Tibial nerve (tissue), 4 donors: ENCODE measurements around the gene FDPS. TPM values are rescaled to one million over a fixed set of nuclear protein-coding genes. Genes with fewer than 3 reads are reported as not detected.
"Not testable (repeated sequence)": the region's sequence is repeated elsewhere in the genome, so short reads cannot be mapped to it uniquely, and the experiment has no call there.

Experiments
- DNase-seq, 2 donors: peaks; one replicate each; pipeline ENCODE4 v3.0.0-alpha.2; 2019; ENCODE audit warnings: low spot score in 2 of 2
- H3K27ac ChIP-seq, 4 donors: fragments of 200-600 bp; sonication (generic) in 3 of 4; one replicate each; pipeline ENCODE4 v1.5.1; 2017 to 2019; ENCODE audit warnings: mild to moderate bottlenecking in 1 of 4
- H3K27me3 ChIP-seq, 2 donors: fragments of 200-600 bp; sonication (generic) in 1 of 2; one replicate each; pipeline versions ENCODE4 v1.5.1 to v1.6.0; 2017 to 2019
- H3K36me3 ChIP-seq, 3 donors: fragments of 200-600 bp; sonication (generic); one replicate each; pipeline ENCODE4 v1.5.1; 2018 to 2019
- H3K4me1 ChIP-seq, 4 donors: fragments of 200-600 bp; sonication (generic) in 3 of 4; one replicate each; pipeline ENCODE4 v1.5.1; 2017 to 2019
- H3K4me3 ChIP-seq, 4 donors: fragments of 200-600 bp; sonication (generic) in 3 of 4; one replicate each; pipeline ENCODE4 v1.5.1; 2017 to 2019; ENCODE audit warnings: mild to moderate bottlenecking in 1 of 4, moderate library complexity in 1 of 4
- H3K9me3 ChIP-seq, 4 donors: fragments of 200-600 bp; sonication (generic) in 3 of 4; one replicate each; pipeline ENCODE4 v1.5.1; 2017 to 2019
- CTCF ChIP-seq, 5 experiments: fragments of 200-600 bp in 3 of 5; fragments of 450-650 bp in 2 of 5; sonication (generic) in 3 of 5; IDR thresholded peaks; one replicate each; pipeline ENCODE4 v1.5.1; 2016 to 2019; ENCODE audit warnings: antibody characterized with exemption in 5 of 5, mild to moderate bottlenecking in 3 of 5, moderate library complexity in 2 of 5
- EP300 ChIP-seq, 2 donors: sonication (generic); formaldehyde crosslinking; IDR thresholded peaks; one replicate each; pipeline ENCODE4 v1.6.1; 2017; ENCODE audit warnings: antibody characterized with exemption in 2 of 2, mild to moderate bottlenecking in 1 of 2
- POLR2A ChIP-seq, 2 donors: fragments of 450-650 bp; IDR thresholded peaks; one replicate each; pipeline ENCODE4 v1.6.1; 2017; ENCODE audit warnings: antibody characterized with exemption in 2 of 2, mild to moderate bottlenecking in 2 of 2, moderate library complexity in 2 of 2
- WGBS, 2 donors: methylation state at CpG; one replicate each; pipeline ENCODE4 v1.1.5; 2018; 5-methylcytosine and 5-hydroxymethylcytosine counted together
- total RNA-seq, 4 donors: library from RNA; depleted of rRNA; stranded (reverse); fragments of >200 nt; gene quantifications; one replicate each; pipeline ENCODE4 v1.1.0, GENCODE V29; 2016

FDPS gene
- total RNA-seq, 4 donors from 2014 or later: 88.2 to 143 (median 125) TPM

- 86 to 93% methylated on average over 14 to 18 of the region's 18 CpGs for WGBS, 2 donors
- Histone ChIP-seq H3K36me3 (peaks cover 0 to 51% (median 0%) of the 10 kb centered on the region in 3 donors), H3K27me3 (no peaks in the 10 kb centered on the region), H3K9me3 (no peaks in the 10 kb centered on the region), H3K4me3 (no peak overlapping the region), H3K4me1 (no peaks in the 10 kb centered on the region), H3K27ac (no peak overlapping the region)
- TF ChIP-seq EP300 (IDR thresholded peaks at IDR 0.05) (no peak), POLR2A (IDR thresholded peaks at IDR 0.05) (no peak), CTCF (IDR thresholded peaks at IDR 0.05) (no peak)
- DNase-seq: no peak
Observed at GRCh38 chr1:155285631-155286044, 23.0 kb upstream of the FDPS start.

- H3K36me3 ChIP-seq: peaks cover 0 to 51% (median 0%) of the 10 kb centered on the region in 3 donors
- no peak for DNase-seq
- 93 to 98% methylated on average over 2 of the region's 2 CpGs for WGBS, 2 donors
- TF ChIP-seq CTCF (IDR thresholded peaks at IDR 0.05) (no peak), POLR2A (IDR thresholded peaks at IDR 0.05) (no peak), EP300 (IDR thresholded peaks at IDR 0.05) (no peak)
- no peaks in the 10 kb centered on the region for H3K4me1 ChIP-seq
- H3K27ac ChIP-seq: no peak overlapping the region
- no peaks in the 10 kb centered on the region for H3K27me3 ChIP-seq
- H3K9me3 ChIP-seq: no peaks in the 10 kb centered on the region
- H3K4me3 ChIP-seq: no peak overlapping the region
Observed at GRCh38 chr1:155286544-155286943, 22.1 kb upstream of the FDPS start.

GRCh38 chr1:155287987-155288543, 20.6 kb upstream of the FDPS start:
- no peak for DNase-seq
- Histone ChIP-seq H3K36me3 (peaks cover 0 to 45% (median 0%) of the 10 kb centered on the region in 3 donors), H3K4me1 (no peaks in the 10 kb centered on the region), H3K9me3 (no peaks in the 10 kb centered on the region), H3K27me3 (no peaks in the 10 kb centered on the region), H3K27ac (no peak overlapping the region), H3K4me3 (no peak overlapping the region)
- 85 to 90% methylated on average over 18 to 21 of the region's 21 CpGs for WGBS, 2 donors
- TF ChIP-seq POLR2A (IDR thresholded peaks at IDR 0.05) (no peak), CTCF (IDR thresholded peaks at IDR 0.05) (no peak), EP300 (IDR thresholded peaks at IDR 0.05) (no peak)

- H3K27ac ChIP-seq, H3K4me3 ChIP-seq, DNase-seq, H3K9me3 ChIP-seq: not testable (repeated sequence)
- Histone ChIP-seq H3K4me1 (peaks cover 0 to 10% (median 3%) of the 10 kb centered on the region in 4 donors), H3K27me3 (peaks cover 0 to 17% of the 10 kb centered on the region in 2 donors), H3K36me3 (peaks cover 0 to 23% (median 0%) of the 10 kb centered on the region in 3 donors)
- 80 to 85% methylated on average over 10 of the region's 10 CpGs for WGBS, 2 donors
Observed at GRCh38 chr1:155291006-155291405, 17.7 kb upstream of the FDPS start.

GRCh38 chr1:155293086-155293749, 15.4 kb upstream of the FDPS start:
- TF ChIP-seq EP300 (IDR thresholded peaks at IDR 0.05) (no peak), POLR2A (IDR thresholded peaks at IDR 0.05) (no peak), CTCF (IDR thresholded peaks at IDR 0.05) (no peak)
- WGBS, 2 donors: 82 to 87% methylated on average over 15 to 17 of the region's 17 CpGs
- Histone ChIP-seq H3K9me3 (no peaks in the 10 kb centered on the region), H3K4me1 (peaks cover 0 to 10% (median 3%) of the 10 kb centered on the region in 4 donors), H3K36me3 (peaks cover 0 to 12% (median 0%) of the 10 kb centered on the region in 3 donors), H3K27ac (no peak overlapping the region), H3K4me3 (no peak overlapping the region), H3K27me3 (peaks cover 0 to 31% of the 10 kb centered on the region in 2 donors)
- DNase-seq: no peak
